Dermis blood vessel endothelial cell (primary cell): Measurements from ENCODE around the gene ZNF71. TPM values are rescaled to one million over a fixed set of nuclear protein-coding genes. Genes with fewer than 3 reads are reported as not detected.

Experiments
- total RNA-seq: library from RNA; depleted of rRNA; stranded (reverse); fragments of >200 nt; gene quantifications from 2 replicates; pipeline ENCODE4 v1.2.3, GENCODE V29; 2014

ZNF71 gene
- total RNA-seq, 1 donor from 2014 or later = 19.1 TPM

Other genes starting within 250 kb of the ZNF71 start
- 2.2 and 2.5 TPM in 2 replicates for gene ZNF582, start 201.8 kb upstream of the ZNF71 start, total RNA-seq
- 4.0 and 6.6 TPM in 2 replicates for gene ZNF583, start 191.0 kb upstream of the ZNF71 start, total RNA-seq
- gene ZNF667, start 118.0 kb upstream of the ZNF71 start, total RNA-seq = 2.7 and 3.1 TPM in 2 replicates
- gene ZNF471, start 87.4 kb upstream of the ZNF71 start, total RNA-seq = 2.4 and 3.2 TPM in 2 replicates
- 8.0 and 8.1 TPM in 2 replicates for gene ZFP28, start 56.4 kb upstream of the ZNF71 start, total RNA-seq
- 4.1 and 5.2 TPM in 2 replicates for gene ZNF470, start 27.8 kb upstream of the ZNF71 start, total RNA-seq
- gene SMIM17, start 47.9 kb downstream of the ZNF71 start, total RNA-seq = 0.17 and 0.33 TPM in 2 replicates
- gene ZNF835, start 76.5 kb downstream of the ZNF71 start, total RNA-seq = 0.65 and 0.68 TPM in 2 replicates
- gene PEG3, start 245.4 kb downstream of the ZNF71 start, total RNA-seq = 0.68 and 2.2 TPM in 2 replicates
- gene ZIM2, start 245.4 kb downstream of the ZNF71 start, total RNA-seq = not detected in 2 replicates